Glutamatergic neuron (in vitro differentiated cells): ENCODE results near the gene ERAL1. TPM values are rescaled to one million over a fixed set of nuclear protein-coding genes. Genes with fewer than 3 reads are reported as not detected.
"Not testable (repeated sequence)": the region's sequence is repeated elsewhere in the genome, so short reads cannot be mapped to it uniquely, and the experiment has no call there.

ENCODE experiments used
- DNase-seq: peaks from one replicate; pipeline ENCODE4 v3.0.0; 2022
- H3K27ac Mint-ChIP-seq: one replicate; pipeline ENCODE4 v1.8.0; 2020; ENCODE audit warnings: mild to moderate bottlenecking, mixed read lengths, inconsistent platforms; ENCODE audit not compliant: unreplicated experiment
- H3K27me3 Mint-ChIP-seq: one replicate; pipeline ENCODE4 v1.8.0; 2020; ENCODE audit warnings: mild to moderate bottlenecking, moderate library complexity, mixed read lengths, inconsistent platforms; ENCODE audit not compliant: unreplicated experiment
- H3K36me3 Mint-ChIP-seq: one replicate; pipeline ENCODE4 v1.8.0; 2020; ENCODE audit warnings: mild to moderate bottlenecking, mixed read lengths, inconsistent platforms; ENCODE audit not compliant: unreplicated experiment
- H3K4me1 Mint-ChIP-seq: one replicate; pipeline ENCODE4 v1.8.0; 2020; ENCODE audit warnings: mild to moderate bottlenecking, low read depth, mixed read lengths, inconsistent platforms; ENCODE audit not compliant: unreplicated experiment
- H3K4me3 Mint-ChIP-seq: one replicate; pipeline ENCODE4 v1.8.0; 2020; ENCODE audit warnings: mild to moderate bottlenecking, mixed read lengths, inconsistent platforms; ENCODE audit not compliant: unreplicated experiment
- H3K9me3 Mint-ChIP-seq: one replicate; pipeline ENCODE4 v1.8.0; 2020; ENCODE audit warnings: mild to moderate bottlenecking, moderate library complexity, mixed read lengths, inconsistent platforms; ENCODE audit not compliant: unreplicated experiment
- total RNA-seq: library from RNA; stranded (reverse); fragmentation: NEBNext Ultra II Directional; extraction: Animal tissue kit (Norgen Biotek cat#: 25700); gene quantifications from one replicate; pipeline ENCODE4 v1.2.1, GENCODE V29; 2021; ENCODE audit not compliant: unreplicated experiment
- TF ChIP-seq, protein P1 (sequence below): fragments of 200-600 bp; sonication (generic); IDR thresholded peaks from one replicate; pipeline ENCODE4 v1.5.0; 2021; ENCODE audit not compliant: partially characterized antibody, unreplicated experiment

Gene ERAL1
- total RNA-seq, 1 donor from 2014 or later = 53.3 TPM

DNA sequence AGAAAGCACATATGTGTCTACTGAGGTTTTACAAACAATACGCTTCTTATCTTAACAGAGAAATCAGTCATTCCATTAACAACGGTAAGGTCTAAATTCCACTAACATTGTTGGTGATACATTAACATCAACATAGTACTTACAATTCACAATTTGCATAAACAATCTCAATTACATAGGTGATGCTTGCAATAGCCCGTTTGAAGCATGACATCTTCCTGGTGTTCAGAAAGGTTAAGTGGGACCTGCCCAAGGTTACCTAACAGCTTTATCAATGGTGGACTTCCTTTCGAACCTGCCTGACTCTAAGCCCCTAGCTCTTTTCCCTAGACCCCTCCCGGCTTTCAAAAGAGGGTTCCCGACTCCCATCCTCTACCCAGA lies 12.9 kb upstream of the ERAL1 start:
- Mint-ChIP-seq H3K36me3 (no peaks in the 10 kb centered on the region), H3K27me3 (no peaks in the 10 kb centered on the region), H3K4me3 (peak overlapping the region; percentile 95), H3K4me1 (peaks cover 4% of the 10 kb centered on the region), H3K27ac (peak overlapping the region; percentile 89), H3K9me3 (peaks cover 4% of the 10 kb centered on the region)
- TF ChIP-seq, protein P1, sequence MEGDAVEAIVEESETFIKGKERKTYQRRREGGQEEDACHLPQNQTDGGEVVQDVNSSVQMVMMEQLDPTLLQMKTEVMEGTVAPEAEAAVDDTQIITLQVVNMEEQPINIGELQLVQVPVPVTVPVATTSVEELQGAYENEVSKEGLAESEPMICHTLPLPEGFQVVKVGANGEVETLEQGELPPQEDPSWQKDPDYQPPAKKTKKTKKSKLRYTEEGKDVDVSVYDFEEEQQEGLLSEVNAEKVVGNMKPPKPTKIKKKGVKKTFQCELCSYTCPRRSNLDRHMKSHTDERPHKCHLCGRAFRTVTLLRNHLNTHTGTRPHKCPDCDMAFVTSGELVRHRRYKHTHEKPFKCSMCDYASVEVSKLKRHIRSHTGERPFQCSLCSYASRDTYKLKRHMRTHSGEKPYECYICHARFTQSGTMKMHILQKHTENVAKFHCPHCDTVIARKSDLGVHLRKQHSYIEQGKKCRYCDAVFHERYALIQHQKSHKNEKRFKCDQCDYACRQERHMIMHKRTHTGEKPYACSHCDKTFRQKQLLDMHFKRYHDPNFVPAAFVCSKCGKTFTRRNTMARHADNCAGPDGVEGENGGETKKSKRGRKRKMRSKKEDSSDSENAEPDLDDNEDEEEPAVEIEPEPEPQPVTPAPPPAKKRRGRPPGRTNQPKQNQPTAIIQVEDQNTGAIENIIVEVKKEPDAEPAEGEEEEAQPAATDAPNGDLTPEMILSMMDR = no peak
- DNase-seq = no peak

DNA sequence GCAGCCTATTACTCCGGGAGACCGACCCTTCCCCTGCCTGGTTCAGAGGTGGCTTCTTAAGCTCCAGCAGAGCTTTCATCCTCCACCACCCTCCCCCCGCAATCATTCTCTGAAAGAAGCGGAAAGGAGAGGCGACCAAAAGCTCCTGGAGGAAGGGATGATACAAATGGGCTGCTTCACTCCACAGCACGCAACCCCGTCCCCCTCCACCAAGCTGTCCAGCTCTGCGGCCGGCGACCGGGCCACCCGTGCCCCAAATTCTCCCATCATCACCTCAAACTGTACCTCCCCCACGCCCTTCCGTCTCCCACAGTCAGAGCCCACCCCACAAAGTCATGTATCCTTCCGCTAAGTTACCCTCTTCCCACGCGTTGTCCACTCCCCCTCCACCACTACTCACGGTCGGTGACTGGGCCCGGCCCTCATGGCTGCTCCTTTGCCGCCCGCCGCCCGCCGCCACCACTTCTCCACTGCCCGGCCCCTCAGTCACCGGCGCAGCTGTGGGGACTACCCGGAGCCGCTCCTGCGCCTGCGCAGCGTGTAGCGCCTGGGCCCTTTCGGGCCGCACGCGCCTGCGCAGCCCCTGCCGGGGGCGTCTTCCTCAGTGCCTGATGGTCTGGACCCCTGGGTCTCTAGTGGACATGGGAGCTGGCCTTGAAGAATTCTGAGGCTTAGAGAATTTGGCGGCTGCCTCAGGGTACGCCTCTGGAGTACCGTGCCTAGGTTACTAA lies 12.4 kb upstream of the ERAL1 start, which contains the start of gene FAM222B:
Gene FAM222B, minus strand, starts transcription at position 509 of the 731 bp plus-strand sequence. CDS start 76,123 bp downstream, outside the sequence.
- peaks cover 4% of the 10 kb centered on the region for H3K4me1 Mint-ChIP-seq
- TF ChIP-seq, protein P1 = no peak
- H3K27ac Mint-ChIP-seq = peak within 1 kb of the TSS; percentile 89
- peak; percentile 94 for DNase-seq
- H3K36me3 Mint-ChIP-seq = no peaks in the 10 kb centered on the region
- peaks cover 4% of the 10 kb centered on the region for H3K9me3 Mint-ChIP-seq
- peak within 1 kb of the TSS; percentile 95 for H3K4me3 Mint-ChIP-seq
- no peaks in the 10 kb centered on the region for H3K27me3 Mint-ChIP-seq

DNA sequence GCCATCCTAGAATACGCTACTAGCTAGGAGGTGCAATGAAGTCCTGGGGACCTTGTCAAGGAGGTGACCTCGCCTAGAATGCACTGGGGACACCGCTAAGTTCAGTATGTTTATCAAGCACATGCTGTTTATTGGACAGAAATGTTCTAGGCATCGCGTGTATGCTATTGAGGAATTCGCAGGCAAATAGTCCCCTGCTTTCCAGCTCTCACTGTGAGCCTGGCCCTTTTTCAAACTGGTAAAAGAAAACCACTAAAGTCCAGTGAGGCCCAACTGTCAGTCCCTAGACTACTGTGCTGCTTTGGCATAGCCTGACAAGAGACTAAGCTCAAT lies 11.0 kb upstream of the ERAL1 start:
- Mint-ChIP-seq H3K9me3 (peaks cover 4% of the 10 kb centered on the region), H3K27me3 (no peaks in the 10 kb centered on the region), H3K36me3 (no peaks in the 10 kb centered on the region), H3K27ac (no peak overlapping the region), H3K4me1 (peaks cover 4% of the 10 kb centered on the region), H3K4me3 (no peak overlapping the region)
- TF ChIP-seq, protein P1 = no peak
- DNase-seq = no peak

DNA sequence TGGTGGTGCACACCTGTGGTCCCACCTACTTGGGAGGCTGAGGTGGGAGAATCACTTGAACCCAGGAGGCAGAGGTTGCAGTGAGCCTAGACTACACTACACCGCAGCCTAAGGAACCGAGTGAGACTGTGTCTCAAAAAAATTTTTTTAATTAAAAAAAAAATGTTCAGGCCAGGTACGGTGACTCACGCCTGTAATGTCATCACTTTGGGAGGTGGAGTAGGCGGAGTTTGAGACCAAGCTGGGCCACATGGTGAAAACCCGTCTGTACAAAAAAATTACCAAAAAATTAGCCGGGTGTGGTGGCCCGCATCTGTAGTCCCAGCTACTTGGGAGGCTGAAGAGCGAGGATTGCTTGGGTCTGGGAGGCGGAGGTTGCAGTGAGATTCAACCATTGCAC lies 8.6 kb upstream of the ERAL1 start:
- Mint-ChIP-seq H3K36me3 (no peaks in the 10 kb centered on the region), H3K4me1 (peaks cover 4% of the 10 kb centered on the region), H3K9me3 (peaks cover 4% of the 10 kb centered on the region), H3K27ac (no peak overlapping the region), H3K4me3 (no peak overlapping the region), H3K27me3 (no peaks in the 10 kb centered on the region)
- DNase-seq = no peak
- TF ChIP-seq, protein P1 = no peak

DNA sequence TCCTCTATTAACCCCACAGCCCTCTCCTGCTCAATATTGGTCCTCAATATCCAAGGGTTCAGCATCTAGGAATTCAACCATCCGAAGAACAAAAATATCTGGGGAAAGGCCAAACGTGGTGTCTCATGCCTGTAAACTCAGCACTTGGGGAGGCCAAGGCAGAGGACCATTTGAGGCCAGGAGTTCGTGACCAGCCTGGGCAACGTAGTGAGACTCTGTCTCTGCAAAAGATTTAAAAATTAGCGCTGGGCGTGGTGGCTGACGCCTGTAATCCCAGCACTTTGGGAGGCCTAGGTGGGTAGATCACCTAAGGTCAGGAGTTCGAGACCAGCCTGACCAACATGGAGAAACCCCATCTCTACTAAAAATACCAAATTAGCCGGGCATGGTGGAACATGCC lies 8.1 kb upstream of the ERAL1 start:
- not testable (repeated sequence) for H3K27ac Mint-ChIP-seq, H3K27me3 Mint-ChIP-seq, H3K4me1 Mint-ChIP-seq, H3K9me3 Mint-ChIP-seq, H3K4me3 Mint-ChIP-seq, H3K36me3 Mint-ChIP-seq, DNase-seq
